H1 (cell line): ENCODE measurements around the gene BBS9. TPM values are rescaled to one million over a fixed set of nuclear protein-coding genes. Genes with fewer than 3 reads are reported as not detected.

Experiments
- CTCF ChIA-PET: fragments of 300-600 bp; sonication (Branson Sonifier 250); formaldehyde crosslinking; loops from one replicate; lab custom pipeline; 2021; ENCODE audit not compliant: partially characterized antibody; lab: Charles Lee
- POLR2A ChIA-PET: fragments of 300-600 bp; sonication (Branson Sonifier 250); formaldehyde crosslinking; loops from one replicate; lab custom pipeline; 2021; ENCODE audit warnings: inconsistent platforms; ENCODE audit not compliant: partially characterized antibody; lab: Charles Lee
- DNase-seq, 2 experiments: peaks; one replicate each; pipeline versions ENCODE4 v3.0.0 to v3.0.0-alpha.2; 2010 to 2022; ENCODE audit warnings: low spot score in 2 of 2, low read depth in 1 of 2, mixed read lengths in 1 of 2
- FAIRE-seq: peaks from 2 replicates; lab custom pipeline; 2011; peaks lifted over from hg19 to GRCh38; lab: Jason Lieb, UNC
- H2AFZ ChIP-seq: 2 replicates; pipeline ENCODE4 v1.8.1; 2012; ENCODE audit warnings: low read length, inconsistent platforms
- H2AK5ac ChIP-seq: 2 replicates; pipeline ENCODE4 v1.6.1; 2013; ENCODE audit warnings: low read depth, low read length
- H2BK120ac ChIP-seq: replicated peaks from 2 replicates; pipeline ENCODE3; 2013; ENCODE audit warnings: low read depth, low read length, inconsistent platforms
- H2BK12ac ChIP-seq: 2 replicates; pipeline ENCODE4 v1.6.1; 2013; ENCODE audit warnings: low read depth, low read length
- H2BK15ac ChIP-seq: 2 replicates; pipeline ENCODE4 v1.6.1; 2013; ENCODE audit warnings: low read length
- H2BK20ac ChIP-seq: 2 replicates; pipeline ENCODE4 v1.6.1; 2013; ENCODE audit warnings: low read length
- H2BK5ac ChIP-seq: 2 replicates; pipeline ENCODE4 v1.6.1; 2013; ENCODE audit warnings: low read depth, low read length
- H3K14ac ChIP-seq: 2 replicates; pipeline ENCODE4 v1.6.1; 2013; ENCODE audit warnings: inconsistent platforms; ENCODE audit not compliant: insufficient read length
- H3K18ac ChIP-seq: 2 replicates; pipeline ENCODE4 v1.6.1; 2013; ENCODE audit warnings: low read length; ENCODE audit errors: extremely low read depth
- H3K23ac ChIP-seq: 2 replicates; pipeline ENCODE4 v1.6.1; 2013; ENCODE audit warnings: inconsistent platforms; ENCODE audit not compliant: insufficient read length
- H3K23me2 ChIP-seq: 2 replicates; pipeline ENCODE4 v1.6.1; 2013; ENCODE audit warnings: low read depth, low read length
- H3K27ac ChIP-seq: 2 replicates; pipeline ENCODE4 v1.6.1; 2011; ENCODE audit warnings: low read depth, low read length, inconsistent platforms
- H3K27me3 ChIP-seq, 4 experiments: replicated peaks in 1 of 4; 1 replicate in 1 of 4; 2 replicates in 3 of 4; pipeline versions ENCODE4 v1.6.1 to v1.8.1; 2011 to 2013; ENCODE audit warnings: low read length in 3 of 4, mild to moderate bottlenecking in 3 of 4, inconsistent platforms in 2 of 4, mixed read lengths in 2 of 4, moderate library complexity in 1 of 4; ENCODE audit not compliant: control insufficient read depth in 3 of 4, insufficient read depth in 3 of 4; ENCODE audit errors: extremely low read depth in 1 of 4
- H3K36me3 ChIP-seq, 4 experiments: 2 replicates each; pipeline versions ENCODE4 v1.6.1 to v1.8.1; 2011 to 2013; ENCODE audit warnings: mild to moderate bottlenecking in 4 of 4, low read length in 3 of 4, moderate library complexity in 2 of 4, control low read depth in 1 of 4, inconsistent platforms in 1 of 4; ENCODE audit not compliant: insufficient read depth in 4 of 4, control insufficient read depth in 2 of 4
- H3K4ac ChIP-seq: replicated peaks from 2 replicates; pipeline ENCODE3; 2013; ENCODE audit warnings: low read length, low read depth, mixed read lengths, inconsistent platforms; ENCODE audit not compliant: insufficient read length
- H3K4me1 ChIP-seq, 4 experiments: replicated peaks in 1 of 4; 1 replicate in 1 of 4; 2 replicates in 3 of 4; pipeline versions ENCODE4 v1.6.1 to v1.8.1; 2011 to 2013; ENCODE audit warnings: low read length in 3 of 4, inconsistent platforms in 2 of 4, mixed read lengths in 1 of 4; ENCODE audit not compliant: insufficient read depth in 4 of 4, control insufficient read depth in 3 of 4
- H3K4me2 ChIP-seq, 2 experiments: 2 replicates each; pipeline versions ENCODE4 v1.6.1 to v1.8.1; 2011 to 2013; ENCODE audit warnings: low read depth in 2 of 2, low read length in 2 of 2, control low read depth in 1 of 2, inconsistent platforms in 1 of 2, mild to moderate bottlenecking in 1 of 2; ENCODE audit not compliant: insufficient read depth in 1 of 2
- H3K4me3 ChIP-seq, 4 experiments: fragments of 200-600, 300-600 bp in 1 of 4; sonication (generic), shearing (Covaris generic), sonication (Bioruptor Twin) in 1 of 4; 2 replicates each; pipeline versions ENCODE4 v1.5.1 to v1.8.1; 2011 to 2016; ENCODE audit warnings: low read length in 4 of 4, low read depth in 3 of 4, control low read depth in 2 of 4, inconsistent platforms in 2 of 4, mild to moderate bottlenecking in 2 of 4, mixed read lengths in 1 of 4, moderate library complexity in 1 of 4; ENCODE audit not compliant: insufficient read depth in 2 of 4; ENCODE audit errors: extremely low read depth in 1 of 4
- H3K56ac ChIP-seq: replicated peaks from 2 replicates; pipeline ENCODE3; 2013; ENCODE audit warnings: low read depth, mild to moderate bottlenecking, mixed read lengths, low read length, inconsistent platforms; ENCODE audit not compliant: insufficient read length
- H3K79me1 ChIP-seq: 2 replicates; pipeline ENCODE4 v1.6.1; 2013; ENCODE audit warnings: low read depth, low read length, control low read depth
- H3K79me2 ChIP-seq, 2 experiments: 2 replicates each; pipeline versions ENCODE4 v1.6.1 to v1.8.1; 2012 to 2013; ENCODE audit warnings: low read length in 2 of 2, mild to moderate bottlenecking in 2 of 2, inconsistent platforms in 1 of 2; ENCODE audit not compliant: insufficient read depth in 2 of 2, control insufficient read depth in 1 of 2
- H3K9ac ChIP-seq, 4 experiments: replicated peaks in 1 of 4; 1 replicate in 1 of 4; 2 replicates in 3 of 4; pipeline versions ENCODE4 v1.6.1 to v1.8.1; 2011 to 2013; ENCODE audit warnings: low read depth in 3 of 4, low read length in 3 of 4, control low read depth in 2 of 4, mild to moderate bottlenecking in 2 of 4, moderate library complexity in 2 of 4, inconsistent platforms in 1 of 4; ENCODE audit errors: extremely low read depth in 1 of 4
- H3K9me3 ChIP-seq, 2 experiments: 2 replicates each; pipeline versions ENCODE4 v1.6.1 to v1.8.1; 2012 to 2013; ENCODE audit warnings: mild to moderate bottlenecking in 2 of 2, moderate library complexity in 2 of 2, control low read depth in 1 of 2, inconsistent platforms in 1 of 2, low read depth in 1 of 2, low read length in 1 of 2, mixed read lengths in 1 of 2; ENCODE audit not compliant: insufficient read depth in 2 of 2
- H4K20me1 ChIP-seq, 2 experiments: replicated peaks in 1 of 2; 2 replicates each; pipeline versions ENCODE3 to v1.8.1; 2011 to 2013; ENCODE audit warnings: inconsistent platforms in 2 of 2, low read length in 2 of 2, mild to moderate bottlenecking in 1 of 2; ENCODE audit not compliant: insufficient read depth in 2 of 2, control insufficient read depth in 1 of 2
- H4K5ac ChIP-seq: 2 replicates; pipeline ENCODE4 v1.6.1; 2013; ENCODE audit warnings: low read length, low read depth, mixed read lengths, inconsistent platforms; ENCODE audit not compliant: insufficient read length
- H4K8ac ChIP-seq: 2 replicates; pipeline ENCODE4 v1.8.0; 2013; ENCODE audit warnings: mild to moderate bottlenecking, moderate library complexity, low read length, inconsistent platforms; ENCODE audit not compliant: insufficient read depth; ENCODE audit errors: extremely low read depth
- H4K91ac ChIP-seq: replicated peaks from 2 replicates; pipeline ENCODE3; 2013; ENCODE audit warnings: low read length, mixed read lengths, inconsistent platforms; ENCODE audit not compliant: insufficient read length
- BCL11A ChIP-seq, 2 experiments: IDR thresholded peaks; one replicate each; pipeline ENCODE4 v1.6.1; 2011; ENCODE audit warnings: low read depth in 2 of 2, low read length in 2 of 2, mild to moderate bottlenecking in 2 of 2
- CHD1 ChIP-seq: IDR thresholded peaks from 2 replicates; pipeline ENCODE4 v1.6.1; 2012; ENCODE audit warnings: low read depth, low read length, improper control_type of control experiment
- FOSL1 ChIP-seq: IDR thresholded peaks from 2 replicates; pipeline ENCODE4 v1.6.1; 2011; ENCODE audit warnings: mild to moderate bottlenecking, low read depth, low read length, moderate library complexity; ENCODE audit not compliant: insufficient read depth
- HDAC2 ChIP-seq, 2 experiments: fragments of 300-600 bp in 1 of 2; sonication (generic) in 1 of 2; IDR thresholded peaks; 2 replicates each; pipeline ENCODE4 v1.6.1; 2011 to 2012; ENCODE audit warnings: low read depth in 2 of 2, low read length in 2 of 2, mild to moderate bottlenecking in 2 of 2, moderate library complexity in 2 of 2, borderline replicate concordance in 1 of 2, inconsistent platforms in 1 of 2
- HDAC6 ChIP-seq: IDR thresholded peaks from one replicate; pipeline ENCODE4 v1.7.1; 2012; ENCODE audit warnings: low read depth, mild to moderate bottlenecking, inconsistent platforms, low read length, moderate library complexity
- TEAD4 ChIP-seq: IDR thresholded peaks from 2 replicates; pipeline ENCODE4 v1.6.1; 2012; ENCODE audit warnings: low read depth, low read length, inconsistent platforms, mixed read lengths
- YY1 ChIP-seq: IDR thresholded peaks from 2 replicates; pipeline ENCODE4 v1.6.1; 2011; ENCODE audit warnings: low read depth, mild to moderate bottlenecking, low read length
- WGBS, 2 experiments: shearing (Covaris generic) in 1 of 2; methylation state at CpG; one replicate each; pipeline versions ENCODE4 v1.1.6 to v1.1.7; 2013 to 2015; ENCODE audit warnings: low lambda C conversion rate in 2 of 2, mixed read lengths in 2 of 2, inconsistent platforms in 1 of 2, low coverage in 1 of 2, missing lambda C conversion rate in 1 of 2; ENCODE audit not compliant: insufficient replicate concordance in 2 of 2, insufficient coverage in 1 of 2, insufficient read length in 1 of 2; ENCODE audit errors: extremely low coverage in 1 of 2, missing lambda C conversion rate in 1 of 2; 5-methylcytosine and 5-hydroxymethylcytosine counted together
- polyA plus RNA-seq, 7 experiments: library from polyadenylated mRNA; depleted of rRNA in 3 of 7; stranded (reverse) in 5 of 7; unstranded in 2 of 7; fragments of >200 nt in 5 of 7; fragments of 200-250 nt in 2 of 7; gene quantifications; 1 replicate in 5 of 7; 2 replicates in 1 of 7; 4 replicates in 1 of 7; pipeline versions ENCODE4 v1.2.1 to v1.2.3, GENCODE V29; 2011 to 2013; ENCODE audit warnings: missing spikeins in 2 of 7, mixed read lengths in 2 of 7
- total RNA-seq: library from RNA; stranded (reverse); fragmentation: NEBNext Ultra II Directional; extraction: Animal tissue kit (Norgen Biotek cat#: 25700); gene quantifications from 2 replicates; pipeline ENCODE4 v1.2.1, GENCODE V29; 2021

The BBS9 gene
- total and polyA plus RNA-seq, 2 of the 8 experiments (the other 6 are each of a cell fraction or from before 2014, with no cell fraction given), result 22.3 to 37.0 TPM

- CTCF ChIA-PET, result interaction anchor here (0.7 to 1.2 kb wide), 3 partner anchors 19 to 504 kb away, joined by 3 to 5 read pairs (median 3); no protein-coding TSS in a partner anchor
- Histone ChIP-seq H3K9ac (no peak overlapping the region), H3K36me3 (no peaks in the 10 kb centered on the region), H3K27me3 (no peaks in the 10 kb centered on the region), H3K4ac (no peak overlapping the region), H4K5ac (no peak overlapping the region), H3K9me3 (no peaks in the 10 kb centered on the region), H4K91ac (no peak overlapping the region), H2BK15ac (no peak overlapping the region), H3K4me2 (peak overlapping the region in 1 of 2 experiments; percentile 45; a peak in 3 of 4 replicates), H3K56ac (no peak overlapping the region), H2BK5ac (no peak overlapping the region), H3K14ac (no peak overlapping the region), H4K20me1 (no peaks in the 10 kb centered on the region), H3K79me2 (no peaks in the 10 kb centered on the region), H3K23me2 (no peaks in the 10 kb centered on the region), H3K4me1 (peaks cover 0 to 11% (median 4%) of the 10 kb centered on the region in 4 experiments; a peak in 5 of 7 replicates), H2BK20ac (no peak overlapping the region), H4K8ac (no peak overlapping the region), H2BK120ac (no peak overlapping the region), H3K4me3 (no peak overlapping the region), H2AK5ac (no peak overlapping the region), H3K27ac (peak overlapping the region; percentile 1; the same call in 1 of the 2 replicates), H2AFZ (no peak overlapping the region), H3K79me1 (no peaks in the 10 kb centered on the region), H2BK12ac (no peak overlapping the region), H3K18ac (no peak overlapping the region), H3K23ac (no peak overlapping the region)
- FAIRE-seq (peak; percentile 97), DNase-seq (peak in 1 of 2 experiments; percentile 46)
- WGBS, 2 experiments, result 61% methylated on average over 6 of the region's 6 CpGs; no CpG with 5 or more reads in 1 of the 2 experiments
- POLR2A ChIA-PET, result interaction anchor here (1.1 kb wide), 1 partner anchor 115 kb away, joined by 3 read pairs; no protein-coding TSS in a partner anchor
- TF ChIP-seq CHD1 (no peak), FOSL1 (no peak), TEAD4 (peak; percentile 81), HDAC6 (no peak), BCL11A (IDR thresholded peaks at IDR 0.05; ENCODE audit: low read depth in 2 of 2, low read length in 2 of 2) (peak in 1 of 2 experiments; percentile 28), HDAC2 (IDR thresholded peaks at IDR 0.05; ENCODE audit: borderline replicate concordance in 1 of 2, low read depth in 2 of 2, low read length in 2 of 2) (peak in 1 of 2 experiments; percentile 93; a peak in 1 of 4 replicates), YY1 (peak; percentile 29; the same call in 1 of the 2 replicates)
Observed at GRCh38 chr7:33418251-33418701, 288.9 kb downstream of the BBS9 start.
